SK-N-SH treated with all-trans-retinoic acid at 6 μM for 48 hours (cell line): ENCODE data around the gene SCNM1.
A peak's percentile ranks its signal among the peaks of the same experiment; 100 is the strongest.

Experiments used
- ATAC-seq: fragments of 200-7000 bp; cut with Tn5 transposase; 3 replicates; pipeline ENCODE4 v1.9.1; 2020; ENCODE audit warnings: mild to moderate bottlenecking, moderate library complexity
- ARNTL ChIP-seq: fragments of 450-650 bp; formaldehyde crosslinking; IDR thresholded peaks from 2 replicates; pipeline ENCODE4 v1.5.0; 2020; ENCODE audit warnings: low read depth, mild to moderate bottlenecking, moderate library complexity, borderline replicate concordance
- BACH2 ChIP-seq: fragments of 250-450 bp; sonication (Bioruptor Pico); IDR thresholded peaks from 2 replicates; pipeline ENCODE4 v1.9.0; 2021; ENCODE audit warnings: mild to moderate bottlenecking, borderline replicate concordance
- CSDC2 ChIP-seq: fragments of 250-450 bp; sonication (Bioruptor Pico); IDR thresholded peaks from 2 replicates; pipeline ENCODE4 v1.5.0; 2020; ENCODE audit warnings: mild to moderate bottlenecking, moderate library complexity
- ISL1 ChIP-seq: fragments of 250-450 bp; sonication (Bioruptor Pico); IDR thresholded peaks from 2 replicates; pipeline ENCODE4 v2.1.2; 2022; ENCODE audit warnings: mild to moderate bottlenecking, moderate library complexity
- PPARA ChIP-seq: fragments of 250-450 bp; sonication (Bioruptor Pico); IDR thresholded peaks from 2 replicates; pipeline ENCODE4 v1.5.0; 2020; ENCODE audit warnings: mild to moderate bottlenecking, borderline replicate concordance
- RARB ChIP-seq: fragments of 250-450 bp; sonication (Bioruptor Pico); IDR thresholded peaks from 2 replicates; pipeline ENCODE4 v1.8.0; 2021; ENCODE audit warnings: mild to moderate bottlenecking, moderate library complexity
- SNAI2 ChIP-seq: fragments of 250-450 bp; sonication (Bioruptor Pico); IDR thresholded peaks from 2 replicates; pipeline ENCODE4 v1.5.0; 2020; ENCODE audit warnings: mild to moderate bottlenecking, moderate library complexity
- TCF4 ChIP-seq: fragments of 250-450 bp; sonication (Bioruptor Pico); IDR thresholded peaks from 2 replicates; pipeline ENCODE4 v1.8.0; 2021; ENCODE audit warnings: mild to moderate bottlenecking, moderate library complexity, borderline replicate concordance
- TOX ChIP-seq: fragments of 250-450 bp; sonication (Bioruptor Pico); IDR thresholded peaks from 2 replicates; pipeline ENCODE4 v1.8.0; 2021; ENCODE audit warnings: mild to moderate bottlenecking, moderate library complexity, borderline replicate concordance
- ZC3H10 ChIP-seq: fragments of 250-450 bp; sonication (Bioruptor Pico); IDR thresholded peaks from 2 replicates; pipeline ENCODE4 v1.5.1; 2021; ENCODE audit warnings: mild to moderate bottlenecking, moderate library complexity
- ZNF565 ChIP-seq: fragments of 450-650 bp; formaldehyde crosslinking; conservative IDR thresholded peaks from 2 replicates; pipeline ENCODE4 v1.5.0; 2020; ENCODE audit warnings: low read depth, mild to moderate bottlenecking, moderate library complexity
- ZNF70 ChIP-seq: fragments of 450-650 bp; formaldehyde crosslinking; IDR thresholded peaks from 2 replicates; pipeline ENCODE4 v1.5.0; 2020; ENCODE audit warnings: mild to moderate bottlenecking, moderate library complexity
- ZNF8 ChIP-seq: fragments of 450-650 bp; formaldehyde crosslinking; IDR thresholded peaks from 2 replicates; pipeline ENCODE4 v1.5.0; 2020; ENCODE audit warnings: mild to moderate bottlenecking, moderate library complexity
- TF ChIP-seq, protein P1 (sequence below): fragments of 250-450 bp; sonication (Bioruptor Pico); IDR thresholded peaks from 2 replicates; pipeline ENCODE4 v1.5.0; 2020; ENCODE audit warnings: mild to moderate bottlenecking, moderate library complexity
- TF ChIP-seq, protein P2 (sequence below): fragments of 250-450 bp; sonication (Bioruptor Pico); IDR thresholded peaks from 2 replicates; pipeline ENCODE4 v1.8.0; 2021; ENCODE audit warnings: low read depth, mild to moderate bottlenecking, moderate library complexity, borderline replicate concordance
- TF ChIP-seq, protein P3 (sequence below): fragments of 250-450 bp; sonication (Bioruptor Pico); IDR thresholded peaks from 2 replicates; pipeline ENCODE4 v1.5.1; 2020; ENCODE audit warnings: low read depth, mild to moderate bottlenecking, moderate library complexity
- TF ChIP-seq, protein P4 (sequence below): fragments of 250-450 bp; sonication (Bioruptor Pico); IDR thresholded peaks from 2 replicates; pipeline ENCODE4 v1.5.1; 2021; ENCODE audit warnings: mild to moderate bottlenecking, moderate library complexity

The SCNM1 gene, protein sequence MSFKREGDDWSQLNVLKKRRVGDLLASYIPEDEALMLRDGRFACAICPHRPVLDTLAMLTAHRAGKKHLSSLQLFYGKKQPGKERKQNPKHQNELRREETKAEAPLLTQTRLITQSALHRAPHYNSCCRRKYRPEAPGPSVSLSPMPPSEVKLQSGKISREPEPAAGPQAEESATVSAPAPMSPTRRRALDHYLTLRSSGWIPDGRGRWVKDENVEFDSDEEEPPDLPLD

DNA sequence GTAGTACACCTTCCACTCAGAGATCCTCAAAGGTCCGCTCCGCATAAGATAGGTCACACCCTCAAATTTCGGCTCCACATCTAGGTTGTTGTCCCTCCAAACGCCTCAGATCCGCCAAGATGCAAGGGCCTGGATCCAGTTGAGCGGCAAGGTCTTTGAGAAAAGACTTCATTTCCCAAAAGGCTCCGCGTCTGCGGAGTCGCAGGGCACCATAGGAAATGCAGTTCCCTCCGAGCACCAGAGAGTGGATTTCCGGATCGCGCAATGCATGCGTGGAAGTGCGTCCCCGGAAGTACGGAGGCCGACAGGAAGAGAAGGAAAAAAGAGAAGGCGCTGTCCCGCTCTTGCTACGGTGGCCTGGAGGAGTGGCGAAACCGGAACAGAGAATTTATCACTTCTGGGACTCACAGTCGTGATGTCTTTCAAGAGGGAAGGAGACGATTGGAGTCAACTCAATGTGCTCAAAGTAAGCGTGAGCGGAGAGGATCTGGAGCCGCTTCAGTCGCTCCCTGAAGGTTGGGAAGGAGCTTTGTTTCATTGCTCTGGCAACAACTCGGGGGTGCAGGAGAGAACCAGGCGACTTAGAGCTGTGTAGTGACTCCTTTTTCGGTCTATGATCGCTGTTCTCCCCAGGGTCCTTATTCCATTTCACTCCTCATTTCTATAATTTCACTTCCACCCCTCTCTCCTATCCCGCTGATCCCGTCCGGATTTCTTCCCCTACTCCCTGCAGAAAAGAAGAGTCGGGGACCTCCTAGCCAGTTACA lies at the start of gene SCNM1, which contains the start of gene LYSMD1:
Gene SCNM1 (plus strand): TSS at position 407 of the 767 bp plus-strand sequence. CDS start 9 bp downstream, at position 416.
Gene LYSMD1 (minus strand): TSS at position 165 of the 767 bp plus-strand sequence. CDS start 644 bp downstream, outside the sequence.
- TF ChIP-seq, protein P1, sequence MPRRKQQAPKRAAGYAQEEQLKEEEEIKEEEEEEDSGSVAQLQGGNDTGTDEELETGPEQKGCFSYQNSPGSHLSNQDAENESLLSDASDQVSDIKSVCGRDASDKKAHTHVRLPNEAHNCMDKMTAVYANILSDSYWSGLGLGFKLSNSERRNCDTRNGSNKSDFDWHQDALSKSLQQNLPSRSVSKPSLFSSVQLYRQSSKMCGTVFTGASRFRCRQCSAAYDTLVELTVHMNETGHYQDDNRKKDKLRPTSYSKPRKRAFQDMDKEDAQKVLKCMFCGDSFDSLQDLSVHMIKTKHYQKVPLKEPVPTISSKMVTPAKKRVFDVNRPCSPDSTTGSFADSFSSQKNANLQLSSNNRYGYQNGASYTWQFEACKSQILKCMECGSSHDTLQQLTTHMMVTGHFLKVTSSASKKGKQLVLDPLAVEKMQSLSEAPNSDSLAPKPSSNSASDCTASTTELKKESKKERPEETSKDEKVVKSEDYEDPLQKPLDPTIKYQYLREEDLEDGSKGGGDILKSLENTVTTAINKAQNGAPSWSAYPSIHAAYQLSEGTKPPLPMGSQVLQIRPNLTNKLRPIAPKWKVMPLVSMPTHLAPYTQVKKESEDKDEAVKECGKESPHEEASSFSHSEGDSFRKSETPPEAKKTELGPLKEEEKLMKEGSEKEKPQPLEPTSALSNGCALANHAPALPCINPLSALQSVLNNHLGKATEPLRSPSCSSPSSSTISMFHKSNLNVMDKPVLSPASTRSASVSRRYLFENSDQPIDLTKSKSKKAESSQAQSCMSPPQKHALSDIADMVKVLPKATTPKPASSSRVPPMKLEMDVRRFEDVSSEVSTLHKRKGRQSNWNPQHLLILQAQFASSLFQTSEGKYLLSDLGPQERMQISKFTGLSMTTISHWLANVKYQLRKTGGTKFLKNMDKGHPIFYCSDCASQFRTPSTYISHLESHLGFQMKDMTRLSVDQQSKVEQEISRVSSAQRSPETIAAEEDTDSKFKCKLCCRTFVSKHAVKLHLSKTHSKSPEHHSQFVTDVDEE (CRISPR knock-in tag), result peak; percentile 80; the same call in 1 of the 2 replicates
- TF ChIP-seq ARNTL (no peak), ZC3H10 (CRISPR knock-in tag) (0 out of 2 replicates have a peak, but pooled peaks have one; percentile 61), RARB (CRISPR knock-in tag) (no peak; the same call in 1 of the 2 replicates), ISL1 (CRISPR knock-in tag) (no peak)
- TF ChIP-seq, protein P2, sequence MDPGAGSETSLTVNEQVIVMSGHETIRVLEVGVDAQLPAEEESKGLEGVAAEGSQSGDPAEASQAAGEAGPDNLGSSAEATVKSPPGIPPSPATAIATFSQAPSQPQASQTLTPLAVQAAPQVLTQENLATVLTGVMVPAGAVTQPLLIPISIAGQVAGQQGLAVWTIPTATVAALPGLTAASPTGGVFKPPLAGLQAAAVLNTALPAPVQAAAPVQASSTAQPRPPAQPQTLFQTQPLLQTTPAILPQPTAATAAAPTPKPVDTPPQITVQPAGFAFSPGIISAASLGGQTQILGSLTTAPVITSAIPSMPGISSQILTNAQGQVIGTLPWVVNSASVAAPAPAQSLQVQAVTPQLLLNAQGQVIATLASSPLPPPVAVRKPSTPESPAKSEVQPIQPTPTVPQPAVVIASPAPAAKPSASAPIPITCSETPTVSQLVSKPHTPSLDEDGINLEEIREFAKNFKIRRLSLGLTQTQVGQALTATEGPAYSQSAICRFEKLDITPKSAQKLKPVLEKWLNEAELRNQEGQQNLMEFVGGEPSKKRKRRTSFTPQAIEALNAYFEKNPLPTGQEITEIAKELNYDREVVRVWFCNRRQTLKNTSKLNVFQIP (CRISPR knock-in tag), result peak; percentile 89; the same call in 1 of the 2 replicates
- peak; percentile 96 for ATAC-seq

DNA sequence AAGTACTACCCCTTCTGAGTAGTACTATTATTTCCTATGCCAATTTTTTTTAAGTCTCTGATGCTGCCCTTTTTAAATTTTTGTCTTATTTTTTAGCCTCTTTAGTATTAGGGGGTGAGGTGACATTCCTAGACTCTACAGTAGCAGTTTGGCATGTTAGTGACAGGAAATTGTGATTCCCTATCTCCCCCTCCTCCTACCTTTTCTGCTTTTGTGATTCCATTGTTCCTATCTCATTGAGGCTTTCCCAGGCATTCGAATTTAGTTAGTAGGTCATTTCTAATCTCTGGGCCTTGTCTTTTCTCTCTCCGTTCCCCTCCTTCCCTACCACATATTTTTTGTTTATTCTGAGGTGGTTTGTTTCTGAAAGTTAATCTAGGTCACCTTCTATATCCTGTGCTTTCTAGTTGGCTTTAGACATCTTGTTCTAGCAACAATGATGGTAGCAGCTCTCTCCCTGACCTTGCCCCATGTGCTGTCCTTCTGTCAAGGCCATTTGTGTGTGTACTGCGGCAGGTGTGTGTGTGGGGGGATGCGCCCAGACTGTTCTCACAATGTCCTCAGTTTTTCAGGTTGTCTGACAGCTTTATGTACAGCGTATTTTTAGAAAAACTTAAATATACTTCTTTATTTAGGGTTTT lies 41.1 kb upstream of the SCNM1 start:
- TF ChIP-seq TOX (CRISPR knock-in tag) (no peak), BACH2 (CRISPR knock-in tag) (no peak), ZNF565 (CRISPR knock-in tag) (no peak), ZNF70 (CRISPR knock-in tag) (no peak), ISL1 (CRISPR knock-in tag) (no peak), ZC3H10 (CRISPR knock-in tag) (no peak), PPARA (CRISPR knock-in tag) (no peak), ARNTL (no peak), SNAI2 (CRISPR knock-in tag) (no peak), RARB (CRISPR knock-in tag) (no peak), CSDC2 (CRISPR knock-in tag) (no peak), ZNF8 (CRISPR knock-in tag) (no peak), TCF4 (CRISPR knock-in tag) (no peak)
- TF ChIP-seq, protein P3, sequence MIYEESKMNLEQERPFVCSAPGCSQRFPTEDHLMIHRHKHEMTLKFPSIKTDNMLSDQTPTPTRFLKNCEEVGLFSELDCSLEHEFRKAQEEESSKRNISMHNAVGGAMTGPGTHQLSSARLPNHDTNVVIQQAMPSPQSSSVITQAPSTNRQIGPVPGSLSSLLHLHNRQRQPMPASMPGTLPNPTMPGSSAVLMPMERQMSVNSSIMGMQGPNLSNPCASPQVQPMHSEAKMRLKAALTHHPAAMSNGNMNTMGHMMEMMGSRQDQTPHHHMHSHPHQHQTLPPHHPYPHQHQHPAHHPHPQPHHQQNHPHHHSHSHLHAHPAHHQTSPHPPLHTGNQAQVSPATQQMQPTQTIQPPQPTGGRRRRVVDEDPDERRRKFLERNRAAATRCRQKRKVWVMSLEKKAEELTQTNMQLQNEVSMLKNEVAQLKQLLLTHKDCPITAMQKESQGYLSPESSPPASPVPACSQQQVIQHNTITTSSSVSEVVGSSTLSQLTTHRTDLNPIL (CRISPR knock-in tag), result no peak
- TF ChIP-seq, protein P4, sequence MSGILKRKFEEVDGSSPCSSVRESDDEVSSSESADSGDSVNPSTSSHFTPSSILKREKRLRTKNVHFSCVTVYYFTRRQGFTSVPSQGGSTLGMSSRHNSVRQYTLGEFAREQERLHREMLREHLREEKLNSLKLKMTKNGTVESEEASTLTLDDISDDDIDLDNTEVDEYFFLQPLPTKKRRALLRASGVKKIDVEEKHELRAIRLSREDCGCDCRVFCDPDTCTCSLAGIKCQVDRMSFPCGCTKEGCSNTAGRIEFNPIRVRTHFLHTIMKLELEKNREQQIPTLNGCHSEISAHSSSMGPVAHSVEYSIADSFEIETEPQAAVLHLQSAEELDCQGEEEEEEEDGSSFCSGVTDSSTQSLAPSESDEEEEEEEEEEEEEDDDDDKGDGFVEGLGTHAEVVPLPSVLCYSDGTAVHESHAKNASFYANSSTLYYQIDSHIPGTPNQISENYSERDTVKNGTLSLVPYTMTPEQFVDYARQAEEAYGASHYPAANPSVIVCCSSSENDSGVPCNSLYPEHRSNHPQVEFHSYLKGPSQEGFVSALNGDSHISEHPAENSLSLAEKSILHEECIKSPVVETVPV (CRISPR knock-in tag), result no peak
- TF ChIP-seq, protein P1 (CRISPR knock-in tag), result no peak
- TF ChIP-seq, all 23 proteins: peak for 0
- ATAC-seq, result no peak
